ENCODE results near the gene SLC35A3. TPM values are rescaled to one million over a fixed set of nuclear protein-coding genes. Genes with fewer than 3 reads are reported as not detected.

SLC35A3 gene
- total and polyA plus RNA-seq, 4 donors, result 10.8 to 53.8 (median 29.6) TPM

- DNase-seq (no peak), ATAC-seq (ENCODE audit: insufficient read depth, low FRiP score) (no peak)
- TF ChIP-seq CTCF (IDR thresholded peaks at IDR 0.05; ENCODE audit: control extremely low read depth, extremely low read depth), result no peak
- no peaks in the 10 kb centered on the region for H3K27me3 ChIP-seq (ENCODE audit: control insufficient read depth in 3 of 3, insufficient read depth in 3 of 3, low read length in 2 of 3)
- no peak overlapping the region for H3K9ac ChIP-seq (ENCODE audit: insufficient read depth in 1 of 2, low read length in 2 of 2)
- no peak overlapping the region for H3K4me3 ChIP-seq
- no peak overlapping the region for H3K27ac ChIP-seq (ENCODE audit: low read depth in 1 of 2, low read length in 1 of 2)
- H3K4me1 ChIP-seq (ENCODE audit: control insufficient read depth in 5 of 5, insufficient read depth in 5 of 5, low read length in 5 of 5), result peaks cover 0 to 1% (median 0%) of the 10 kb centered on the region in 5 donors
- 97 to 98% methylated on average over 3 of the region's 3 CpGs for WGBS, 2 donors
- no peaks in the 10 kb centered on the region for H3K9me3 ChIP-seq (ENCODE audit: control insufficient read depth in 4 of 4, insufficient read depth in 3 of 4, low read length in 3 of 4)
- H3K36me3 ChIP-seq (ENCODE audit: control insufficient read depth in 4 of 4, insufficient read depth in 4 of 4, low read length in 4 of 4), result peaks cover 22 to 46% (median 30%) of the 10 kb centered on the region in 4 donors
These were observed 103.7 kb downstream of the SLC35A3 start for GRCh38 chr1:100073531-100073930.

- H3K4me3 ChIP-seq, result no peak overlapping the region
- H3K36me3 ChIP-seq (ENCODE audit: control insufficient read depth in 4 of 4, insufficient read depth in 4 of 4, low read length in 4 of 4), result peaks cover 25 to 41% (median 32%) of the 10 kb centered on the region in 4 donors
- H3K9ac ChIP-seq (ENCODE audit: insufficient read depth in 1 of 2, low read length in 2 of 2), result no peak overlapping the region
- H3K9me3 ChIP-seq (ENCODE audit: control insufficient read depth in 4 of 4, insufficient read depth in 3 of 4, low read length in 3 of 4), result no peaks in the 10 kb centered on the region
- peaks cover 0 to 1% (median 0%) of the 10 kb centered on the region in 5 donors for H3K4me1 ChIP-seq (ENCODE audit: control insufficient read depth in 5 of 5, insufficient read depth in 5 of 5, low read length in 5 of 5)
- no peak for TF ChIP-seq CTCF (IDR thresholded peaks at IDR 0.05; ENCODE audit: control extremely low read depth, extremely low read depth)
- DNase-seq, result no peak
- peak overlapping the region in 1 of 2 donors; percentile 47 for H3K27ac ChIP-seq (ENCODE audit: low read depth in 1 of 2, low read length in 1 of 2)
- H3K27me3 ChIP-seq (ENCODE audit: control insufficient read depth in 3 of 3, insufficient read depth in 3 of 3, low read length in 2 of 3), result no peaks in the 10 kb centered on the region
- no peak for ATAC-seq (ENCODE audit: insufficient read depth, low FRiP score)
- WGBS, 2 donors, result 84 to 90% methylated on average over 11 of the region's 11 CpGs
These were observed 105.0 kb downstream of the SLC35A3 start for GRCh38 chr1:100074604-100075395.

DNA sequence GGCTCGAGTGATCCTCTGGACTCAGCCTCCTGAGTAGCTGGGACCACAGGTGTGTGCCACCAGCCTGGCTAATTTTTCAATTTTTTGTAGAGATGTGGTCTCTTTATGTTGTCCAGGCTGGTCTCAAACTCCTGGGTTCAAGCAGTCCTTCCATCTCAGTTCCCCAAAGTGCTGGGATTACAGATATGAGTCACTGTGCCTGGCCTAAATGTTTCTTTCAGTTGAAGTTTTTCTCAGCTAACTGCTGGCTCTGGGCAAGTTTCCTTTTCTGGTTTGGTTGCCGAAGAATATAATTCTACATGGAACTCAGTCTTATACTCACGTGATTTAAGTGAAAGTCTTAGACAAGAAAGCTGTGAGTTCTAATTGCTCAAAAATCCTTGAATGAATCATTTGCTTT lies 106.0 kb downstream of the SLC35A3 start:
- Histone ChIP-seq H3K4me1 (ENCODE audit: control insufficient read depth in 5 of 5, insufficient read depth in 5 of 5, low read length in 5 of 5) (peaks cover 0 to 9% (median 1%) of the 10 kb centered on the region in 5 donors), H3K36me3 (ENCODE audit: control insufficient read depth in 4 of 4, insufficient read depth in 4 of 4, low read length in 4 of 4) (peaks cover 23 to 36% (median 28%) of the 10 kb centered on the region in 4 donors), H3K27me3 (ENCODE audit: control insufficient read depth in 3 of 3, insufficient read depth in 3 of 3, low read length in 2 of 3) (no peaks in the 10 kb centered on the region), H3K9me3 (ENCODE audit: control insufficient read depth in 4 of 4, insufficient read depth in 3 of 4, low read length in 3 of 4) (no peaks in the 10 kb centered on the region), H3K4me3 (no peak overlapping the region), H3K9ac (ENCODE audit: insufficient read depth in 1 of 2, low read length in 2 of 2) (no peak overlapping the region), H3K27ac (ENCODE audit: low read depth in 1 of 2, low read length in 1 of 2) (no peak overlapping the region)
- ATAC-seq (ENCODE audit: insufficient read depth, low FRiP score) (no peak), DNase-seq (no peak)
- 92 to 94% methylated on average over 3 of the region's 3 CpGs for WGBS, 2 donors
- TF ChIP-seq CTCF (IDR thresholded peaks at IDR 0.05; ENCODE audit: control extremely low read depth, extremely low read depth), result no peak

Measured in lung (tissue), 12 donors.